Measurements from ENCODE around the gene GOLGA6C. TPM values are rescaled to one million over a fixed set of nuclear protein-coding genes. Genes with fewer than 3 reads are reported as not detected.

The GOLGA6C gene
- total RNA-seq, 1 donor from 2014 or later, result not detected

DNA sequence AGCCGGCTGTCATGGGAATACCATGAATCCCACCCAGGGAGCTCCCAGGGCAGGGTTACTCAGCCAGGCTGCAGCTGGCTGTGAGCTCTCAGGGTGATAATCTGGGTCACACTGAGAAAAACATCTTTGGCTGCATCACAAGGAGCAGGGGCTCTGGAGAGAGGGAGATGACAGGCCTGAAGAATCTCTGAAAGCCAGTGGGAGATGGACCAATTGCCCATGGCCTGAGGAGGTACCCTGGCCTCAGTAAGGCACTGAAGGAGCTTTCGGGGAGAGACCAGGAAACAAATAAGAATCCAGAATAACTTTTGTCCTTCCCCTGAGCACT is 28.2 kb upstream of the GOLGA6C start:
- Mint-ChIP-seq H3K27me3 (peaks cover 27% of the 10 kb centered on the region), H3K9me3 (no peaks in the 10 kb centered on the region), H3K27ac (no peak overlapping the region), H3K36me3 (ENCODE audit: low read depth) (no peaks in the 10 kb centered on the region), H3K4me1 (peaks cover 2% of the 10 kb centered on the region), H3K4me3 (no peak overlapping the region)
- POLR2A ChIA-PET, result no interaction called here
- DNase-seq, result peak; percentile 7
- CTCF ChIA-PET, result no interaction called here
- intact Hi-C loops (cut with micrococcal nuclease), result no loop called here
- ATAC-seq (ENCODE audit: low read depth), result no peak
- TF ChIP-seq, protein P1, sequence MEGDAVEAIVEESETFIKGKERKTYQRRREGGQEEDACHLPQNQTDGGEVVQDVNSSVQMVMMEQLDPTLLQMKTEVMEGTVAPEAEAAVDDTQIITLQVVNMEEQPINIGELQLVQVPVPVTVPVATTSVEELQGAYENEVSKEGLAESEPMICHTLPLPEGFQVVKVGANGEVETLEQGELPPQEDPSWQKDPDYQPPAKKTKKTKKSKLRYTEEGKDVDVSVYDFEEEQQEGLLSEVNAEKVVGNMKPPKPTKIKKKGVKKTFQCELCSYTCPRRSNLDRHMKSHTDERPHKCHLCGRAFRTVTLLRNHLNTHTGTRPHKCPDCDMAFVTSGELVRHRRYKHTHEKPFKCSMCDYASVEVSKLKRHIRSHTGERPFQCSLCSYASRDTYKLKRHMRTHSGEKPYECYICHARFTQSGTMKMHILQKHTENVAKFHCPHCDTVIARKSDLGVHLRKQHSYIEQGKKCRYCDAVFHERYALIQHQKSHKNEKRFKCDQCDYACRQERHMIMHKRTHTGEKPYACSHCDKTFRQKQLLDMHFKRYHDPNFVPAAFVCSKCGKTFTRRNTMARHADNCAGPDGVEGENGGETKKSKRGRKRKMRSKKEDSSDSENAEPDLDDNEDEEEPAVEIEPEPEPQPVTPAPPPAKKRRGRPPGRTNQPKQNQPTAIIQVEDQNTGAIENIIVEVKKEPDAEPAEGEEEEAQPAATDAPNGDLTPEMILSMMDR (IDR thresholded peaks at IDR 0.05), result no peak

DNA sequence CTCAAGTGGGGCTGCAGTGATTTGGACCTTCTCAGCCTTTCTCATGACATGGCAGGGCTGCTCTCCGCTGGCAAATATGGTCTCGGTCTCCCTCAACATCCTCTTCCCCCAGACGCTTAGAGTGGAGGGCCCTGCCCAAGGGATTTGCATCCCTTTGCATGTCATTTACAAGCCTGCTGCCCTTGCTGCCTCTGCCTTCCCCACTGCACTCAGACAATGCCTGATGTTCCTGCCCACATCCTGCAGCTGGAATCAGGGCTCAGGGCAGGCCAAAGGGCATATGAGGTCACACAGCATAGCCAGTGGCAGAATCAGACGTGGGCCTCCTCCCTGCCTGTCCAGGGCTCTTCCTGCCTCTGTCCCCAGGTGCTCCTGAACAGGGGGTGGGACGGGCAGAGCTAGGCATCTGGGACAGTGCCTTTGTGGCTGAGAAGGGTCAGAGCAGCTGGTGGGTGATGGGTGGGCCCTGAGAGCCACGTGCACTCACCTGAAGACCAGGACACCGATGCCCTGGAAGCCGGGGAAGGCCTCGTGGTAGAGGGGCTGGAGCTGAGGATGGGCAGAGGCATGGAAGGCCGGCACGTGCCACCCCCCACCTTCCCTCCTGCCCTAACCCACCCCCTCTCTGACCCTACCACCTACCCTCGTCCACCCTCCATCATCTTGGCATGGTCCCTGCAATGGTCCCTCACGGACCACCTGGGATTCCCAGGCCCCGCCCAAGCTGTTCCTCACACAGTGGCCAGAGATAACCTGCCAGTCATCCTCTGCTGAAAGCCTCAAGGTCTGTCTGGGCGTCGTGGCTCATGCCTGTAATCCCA is 27.4 kb upstream of the GOLGA6C start:
- Mint-ChIP-seq H3K36me3 (ENCODE audit: low read depth) (no peaks in the 10 kb centered on the region), H3K4me3 (no peak overlapping the region), H3K9me3 (no peaks in the 10 kb centered on the region), H3K4me1 (peaks cover 2% of the 10 kb centered on the region), H3K27ac (no peak overlapping the region), H3K27me3 (peaks cover 28% of the 10 kb centered on the region)
- DNase-seq (peak; percentile 9), ATAC-seq (ENCODE audit: low read depth) (no peak)
- TF ChIP-seq, protein P1 (IDR thresholded peaks at IDR 0.05), result no peak
- ChIA-PET POLR2A (interaction anchor here (1.2 kb wide), 1 partner anchor 11 kb away, joined by 4 read pairs; no protein-coding TSS in a partner anchor), CTCF (interaction anchor here (0.5 kb wide), 1 partner anchor 1014 kb away, joined by 3 read pairs; no protein-coding TSS in a partner anchor)
- intact Hi-C loops (cut with micrococcal nuclease), result no loop called here

GRCh38 chr15:75231836-75232235 is 26.3 kb upstream of the GOLGA6C start:
- Mint-ChIP-seq H3K36me3 (ENCODE audit: low read depth) (no peaks in the 10 kb centered on the region), H3K4me3 (no peak overlapping the region), H3K27ac (no peak overlapping the region), H3K27me3 (peaks cover 28% of the 10 kb centered on the region), H3K9me3 (no peaks in the 10 kb centered on the region), H3K4me1 (peaks cover 2% of the 10 kb centered on the region)
- DNase-seq, result peak; percentile 6
- CTCF ChIA-PET, result no interaction called here
- no peak for ATAC-seq (ENCODE audit: low read depth)
- intact Hi-C loops (cut with micrococcal nuclease), result no loop called here
- TF ChIP-seq, protein P1 (IDR thresholded peaks at IDR 0.05), result no peak
- POLR2A ChIA-PET, result interaction anchor here (1.2 kb wide), 1 partner anchor 12 kb away, joined by 4 read pairs; no protein-coding TSS in a partner anchor

DNA sequence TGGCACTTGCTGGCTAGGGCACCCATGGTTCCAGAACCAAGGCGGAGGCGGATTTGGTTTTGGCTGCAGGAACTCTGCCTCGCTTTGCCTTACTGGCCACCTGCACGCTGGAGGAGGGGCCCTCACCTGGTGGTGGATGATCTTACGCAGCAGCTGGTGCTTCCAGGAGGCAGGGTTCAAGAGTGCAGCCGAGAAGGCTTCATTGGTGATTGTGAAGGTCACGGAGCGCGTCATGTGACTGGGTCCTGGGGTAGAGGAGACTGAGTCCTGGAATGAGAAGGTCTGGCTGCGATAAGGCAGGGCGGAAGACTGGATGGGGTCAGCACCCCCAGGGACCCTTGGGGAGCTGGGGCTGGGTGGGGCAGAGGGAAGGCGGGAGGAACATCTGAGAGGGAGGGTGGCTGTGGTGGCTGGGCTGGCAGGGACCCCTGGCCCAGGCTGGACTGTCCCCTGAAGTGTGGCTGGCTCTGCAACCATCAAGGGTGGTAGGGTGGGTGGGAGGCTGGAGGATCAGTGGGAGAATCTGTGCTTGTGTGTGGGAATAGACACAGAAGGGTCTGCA is 25.8 kb upstream of the GOLGA6C start:
- DNase-seq, result peak; percentile 2
- peaks cover 28% of the 10 kb centered on the region for H3K27me3 Mint-ChIP-seq
- no peak for ATAC-seq (ENCODE audit: low read depth)

More for the DNA sequence above, 25.8 kb upstream of the GOLGA6C start:
- ChIA-PET POLR2A (no interaction called here), CTCF (no interaction called here)
- peaks cover 2% of the 10 kb centered on the region for H3K4me1 Mint-ChIP-seq
- H3K9me3 Mint-ChIP-seq, result no peaks in the 10 kb centered on the region
- TF ChIP-seq, protein P1 (IDR thresholded peaks at IDR 0.05), result no peak
- no peak overlapping the region for H3K4me3 Mint-ChIP-seq
- H3K36me3 Mint-ChIP-seq (ENCODE audit: low read depth), result no peaks in the 10 kb centered on the region
- intact Hi-C loops (cut with micrococcal nuclease), result no loop called here
- H3K27ac Mint-ChIP-seq, result no peak overlapping the region

Data from activated B cell treated with CpG ODN at 0.5 μM for 24 hours (primary cell).